Endothelial cell of coronary artery (primary cell): ENCODE results near the gene POGK. TPM values are rescaled to one million over a fixed set of nuclear protein-coding genes. Genes with fewer than 3 reads are reported as not detected.

Source experiments
- total RNA-seq: library from RNA; depleted of rRNA; stranded (reverse); fragments of >200 nt; gene quantifications from 2 replicates; pipeline ENCODE4 v1.2.3, GENCODE V29; 2014

Gene POGK
- total RNA-seq = 21.3 and 24.2 TPM in 2 replicates

GRCh38 chr1:166838766-166839599, at the start of gene POGK:
TSS of gene POGK (plus strand) at chr1:166839475. CDS start at chr1:166840957, 1,482 bp downstream.

GRCh38 chr1:166875734-166876539, 36.7 kb downstream of the POGK start, which contains the start of gene TADA1:
TSS of gene TADA1 (minus strand) at chr1:166876264. CDS start at chr1:166876233, 31 bp downstream.

Other genes with a start within 250 kb of the POGK start
- 8.7 and 8.8 TPM in 2 replicates for gene TADA1, start 36.8 kb downstream of the POGK start, total RNA-seq
- gene ILDR2, start 136.1 kb downstream of the POGK start, total RNA-seq = not detected in 2 replicates
- not detected in 2 replicates for gene MAEL, start 149.8 kb downstream of the POGK start, total RNA-seq